ENCODE results near the gene ARHGAP44.
"Not testable (repeated sequence)": the region's sequence is repeated elsewhere in the genome, so short reads cannot be mapped to it uniquely, and the experiment has no call there.

Gene ARHGAP44

GRCh38 chr17:12865769-12866168 lies 76.5 kb downstream of the ARHGAP44 start:
- H3K27me3 ChIP-seq (ENCODE audit: control insufficient read depth, insufficient read depth, low read length): no peaks in the 10 kb centered on the region
- H3K4me1 ChIP-seq (ENCODE audit: control insufficient read depth, insufficient read depth, low read length): no peaks in the 10 kb centered on the region
- H3K4me3 ChIP-seq (ENCODE audit: low read depth, low read length): no peak overlapping the region
- H3K9ac ChIP-seq (ENCODE audit: low read depth, low read length): no peak overlapping the region
- H3K9me3 ChIP-seq (ENCODE audit: control insufficient read depth, insufficient read depth, low read length): no peaks in the 10 kb centered on the region
- H3K36me3 ChIP-seq (ENCODE audit: control insufficient read depth, insufficient read depth, low read length): no peaks in the 10 kb centered on the region

- Histone ChIP-seq H3K9me3 (ENCODE audit: control insufficient read depth, insufficient read depth, low read length) (no peaks in the 10 kb centered on the region), H3K4me3 (ENCODE audit: low read depth, low read length) (no peak overlapping the region), H3K9ac (ENCODE audit: low read depth, low read length) (no peak overlapping the region), H3K27me3 (ENCODE audit: control insufficient read depth, insufficient read depth, low read length) (no peaks in the 10 kb centered on the region), H3K36me3 (ENCODE audit: control insufficient read depth, insufficient read depth, low read length) (no peaks in the 10 kb centered on the region), H3K4me1 (ENCODE audit: control insufficient read depth, insufficient read depth, low read length) (no peaks in the 10 kb centered on the region)
Observed at GRCh38 chr17:12866244-12866643, 76.9 kb downstream of the ARHGAP44 start.

GRCh38 chr17:12867726-12868125 lies 78.4 kb downstream of the ARHGAP44 start:
- Histone ChIP-seq H3K36me3 (ENCODE audit: control insufficient read depth, insufficient read depth, low read length) (no peaks in the 10 kb centered on the region), H3K4me3 (ENCODE audit: low read depth, low read length) (no peak overlapping the region), H3K9ac (ENCODE audit: low read depth, low read length) (no peak overlapping the region), H3K27me3 (ENCODE audit: control insufficient read depth, insufficient read depth, low read length) (no peaks in the 10 kb centered on the region), H3K9me3 (ENCODE audit: control insufficient read depth, insufficient read depth, low read length) (no peaks in the 10 kb centered on the region), H3K4me1 (ENCODE audit: control insufficient read depth, insufficient read depth, low read length) (no peaks in the 10 kb centered on the region)

GRCh38 chr17:12873415-12874125 lies 84.3 kb downstream of the ARHGAP44 start:
- H3K27me3 ChIP-seq (ENCODE audit: control insufficient read depth, insufficient read depth, low read length); H3K9me3 ChIP-seq (ENCODE audit: control insufficient read depth, insufficient read depth, low read length); H3K36me3 ChIP-seq (ENCODE audit: control insufficient read depth, insufficient read depth, low read length): not testable (repeated sequence)

GRCh38 chr17:12877953-12878669 lies 88.8 kb downstream of the ARHGAP44 start:
- H3K4me3 ChIP-seq (ENCODE audit: low read depth, low read length): no peak overlapping the region
- no peaks in the 10 kb centered on the region for H3K36me3 ChIP-seq (ENCODE audit: control insufficient read depth, insufficient read depth, low read length)
- no peaks in the 10 kb centered on the region for H3K27me3 ChIP-seq (ENCODE audit: control insufficient read depth, insufficient read depth, low read length)
- no peaks in the 10 kb centered on the region for H3K9me3 ChIP-seq (ENCODE audit: control insufficient read depth, insufficient read depth, low read length)
- H3K4me1 ChIP-seq (ENCODE audit: control insufficient read depth, insufficient read depth, low read length): no peaks in the 10 kb centered on the region
- no peak overlapping the region for H3K9ac ChIP-seq (ENCODE audit: low read depth, low read length)

More at GRCh38 chr17:12873415-12874125, 84.3 kb downstream of the ARHGAP44 start:
- H3K4me1 ChIP-seq (ENCODE audit: control insufficient read depth, insufficient read depth, low read length); H3K9ac ChIP-seq (ENCODE audit: low read depth, low read length); H3K4me3 ChIP-seq (ENCODE audit: low read depth, low read length): not testable (repeated sequence)

GRCh38 chr17:12879096-12879495 lies 89.8 kb downstream of the ARHGAP44 start:
- not testable (repeated sequence) for H3K9me3 ChIP-seq (ENCODE audit: control insufficient read depth, insufficient read depth, low read length); H3K4me3 ChIP-seq (ENCODE audit: low read depth, low read length); H3K4me1 ChIP-seq (ENCODE audit: control insufficient read depth, insufficient read depth, low read length); H3K36me3 ChIP-seq (ENCODE audit: control insufficient read depth, insufficient read depth, low read length); H3K27me3 ChIP-seq (ENCODE audit: control insufficient read depth, insufficient read depth, low read length); H3K9ac ChIP-seq (ENCODE audit: low read depth, low read length)

GRCh38 chr17:12883472-12883871 lies 94.2 kb downstream of the ARHGAP44 start:
- Histone ChIP-seq H3K9me3 (ENCODE audit: control insufficient read depth, insufficient read depth, low read length) (no peaks in the 10 kb centered on the region), H3K9ac (ENCODE audit: low read depth, low read length) (no peak overlapping the region), H3K27me3 (ENCODE audit: control insufficient read depth, insufficient read depth, low read length) (no peaks in the 10 kb centered on the region), H3K36me3 (ENCODE audit: control insufficient read depth, insufficient read depth, low read length) (no peaks in the 10 kb centered on the region), H3K4me3 (ENCODE audit: low read depth, low read length) (no peak overlapping the region), H3K4me1 (ENCODE audit: control insufficient read depth, insufficient read depth, low read length) (no peaks in the 10 kb centered on the region)

- H3K4me3 ChIP-seq (ENCODE audit: low read depth, low read length): no peak overlapping the region
- no peaks in the 10 kb centered on the region for H3K4me1 ChIP-seq (ENCODE audit: control insufficient read depth, insufficient read depth, low read length)
- H3K36me3 ChIP-seq (ENCODE audit: control insufficient read depth, insufficient read depth, low read length): no peaks in the 10 kb centered on the region
- H3K27me3 ChIP-seq (ENCODE audit: control insufficient read depth, insufficient read depth, low read length): no peaks in the 10 kb centered on the region
- H3K9ac ChIP-seq (ENCODE audit: low read depth, low read length): no peak overlapping the region
- no peaks in the 10 kb centered on the region for H3K9me3 ChIP-seq (ENCODE audit: control insufficient read depth, insufficient read depth, low read length)
Observed at GRCh38 chr17:12887088-12887487, 97.8 kb downstream of the ARHGAP44 start.

GRCh38 chr17:12896180-12896785 lies 107.0 kb downstream of the ARHGAP44 start:
- Histone ChIP-seq H3K9me3 (ENCODE audit: control insufficient read depth, insufficient read depth, low read length) (no peaks in the 10 kb centered on the region), H3K4me3 (ENCODE audit: low read depth, low read length) (no peak overlapping the region), H3K36me3 (ENCODE audit: control insufficient read depth, insufficient read depth, low read length) (no peaks in the 10 kb centered on the region), H3K9ac (ENCODE audit: low read depth, low read length) (no peak overlapping the region), H3K27me3 (ENCODE audit: control insufficient read depth, insufficient read depth, low read length) (no peaks in the 10 kb centered on the region), H3K4me1 (ENCODE audit: control insufficient read depth, insufficient read depth, low read length) (peaks cover 13% of the 10 kb centered on the region)

- Histone ChIP-seq H3K36me3 (ENCODE audit: control insufficient read depth, insufficient read depth, low read length) (no peaks in the 10 kb centered on the region), H3K9me3 (ENCODE audit: control insufficient read depth, insufficient read depth, low read length) (no peaks in the 10 kb centered on the region), H3K4me3 (ENCODE audit: low read depth, low read length) (no peak overlapping the region), H3K9ac (ENCODE audit: low read depth, low read length) (no peak overlapping the region), H3K4me1 (ENCODE audit: control insufficient read depth, insufficient read depth, low read length) (peaks cover 13% of the 10 kb centered on the region), H3K27me3 (ENCODE audit: control insufficient read depth, insufficient read depth, low read length) (no peaks in the 10 kb centered on the region)
Observed at GRCh38 chr17:12898110-12898509, 108.8 kb downstream of the ARHGAP44 start.

- H3K27me3 ChIP-seq (ENCODE audit: control insufficient read depth, insufficient read depth, low read length): no peaks in the 10 kb centered on the region
- H3K9me3 ChIP-seq (ENCODE audit: control insufficient read depth, insufficient read depth, low read length): no peaks in the 10 kb centered on the region
- H3K9ac ChIP-seq (ENCODE audit: low read depth, low read length): no peak overlapping the region
- peaks cover 13% of the 10 kb centered on the region for H3K4me1 ChIP-seq (ENCODE audit: control insufficient read depth, insufficient read depth, low read length)
- no peak overlapping the region for H3K4me3 ChIP-seq (ENCODE audit: low read depth, low read length)
- H3K36me3 ChIP-seq (ENCODE audit: control insufficient read depth, insufficient read depth, low read length): no peaks in the 10 kb centered on the region
Observed at GRCh38 chr17:12899604-12900003, 110.3 kb downstream of the ARHGAP44 start.

GRCh38 chr17:12900474-12900873 lies 111.2 kb downstream of the ARHGAP44 start:
- Histone ChIP-seq H3K9ac (ENCODE audit: low read depth, low read length) (no peak overlapping the region), H3K4me3 (ENCODE audit: low read depth, low read length) (no peak overlapping the region), H3K9me3 (ENCODE audit: control insufficient read depth, insufficient read depth, low read length) (no peaks in the 10 kb centered on the region), H3K4me1 (ENCODE audit: control insufficient read depth, insufficient read depth, low read length) (peaks cover 13% of the 10 kb centered on the region), H3K36me3 (ENCODE audit: control insufficient read depth, insufficient read depth, low read length) (no peaks in the 10 kb centered on the region), H3K27me3 (ENCODE audit: control insufficient read depth, insufficient read depth, low read length) (no peaks in the 10 kb centered on the region)

Measured in iPS-15b (cell line).